GM23338 (cell line): ENCODE results near the gene KRT33B. TPM values are rescaled to one million over a fixed set of nuclear protein-coding genes. Genes with fewer than 3 reads are reported as not detected.

Source experiments
- ATAC-seq: fragments of 200-7000 bp; cut with Tn5 transposase; 3 replicates; pipeline ENCODE4 v1.9.1; 2020
- DNase-seq: peaks from one replicate; pipeline ENCODE4 v3.0.0-alpha.2; 2015; ENCODE audit warnings: low spot score
- H2AFZ ChIP-seq: fragments of 200-600 bp; sonication (generic); 2 replicates; pipeline ENCODE4 v1.8.0; 2016; ENCODE audit warnings: antibody characterized with exemption, mild to moderate bottlenecking, moderate library complexity
- H3F3A ChIP-seq: fragments of 200-600 bp; sonication (generic); replicated peaks from 2 replicates; pipeline ENCODE4 v1.8.0; 2017; ENCODE audit warnings: antibody characterized with exemption, mixed run types, low read depth
- H3K27ac ChIP-seq: fragments of 200-600 bp; sonication (generic); 2 replicates; pipeline ENCODE4 v1.6.1; 2016; ENCODE audit warnings: low read depth
- H3K27me3 ChIP-seq: fragments of 200-600 bp; sonication (generic); 2 replicates; pipeline ENCODE4 v1.8.0; 2016; ENCODE audit warnings: mild to moderate bottlenecking, mixed run types, moderate library complexity; ENCODE audit not compliant: insufficient read depth
- H3K36me3 ChIP-seq: fragments of 200-600 bp; sonication (generic); 2 replicates; pipeline ENCODE4 v1.8.0; 2016; ENCODE audit warnings: mild to moderate bottlenecking; ENCODE audit not compliant: insufficient read depth
- H3K4me1 ChIP-seq: fragments of 200-600 bp; sonication (generic); 2 replicates; pipeline ENCODE4 v1.8.0; 2016; ENCODE audit warnings: mild to moderate bottlenecking, moderate library complexity; ENCODE audit not compliant: insufficient read depth
- H3K4me2 ChIP-seq: fragments of 200-600 bp; sonication (generic); 2 replicates; pipeline ENCODE4 v1.7.1; 2017; ENCODE audit warnings: mixed run types
- H3K4me3 ChIP-seq: fragments of 200-600 bp; sonication (generic); 2 replicates; pipeline ENCODE4 v1.6.1; 2016; ENCODE audit warnings: mixed run types
- H3K79me2 ChIP-seq: fragments of 200-600 bp; sonication (generic); replicated peaks from 2 replicates; pipeline ENCODE4 v1.8.0; 2017; ENCODE audit warnings: mild to moderate bottlenecking; ENCODE audit not compliant: insufficient read depth
- H3K9me2 ChIP-seq: fragments of 200-600 bp; sonication (generic); 2 replicates; pipeline ENCODE4 v1.8.0; 2017; ENCODE audit not compliant: insufficient read depth
- H4K20me1 ChIP-seq: fragments of 200-600 bp; sonication (generic); replicated peaks from 2 replicates; pipeline ENCODE4 v1.8.0; 2017; ENCODE audit warnings: mild to moderate bottlenecking; ENCODE audit not compliant: insufficient read depth
- H3K27ac Mint-ChIP-seq: 2 replicates; pipeline ENCODE4 v1.8.0; 2020; ENCODE audit warnings: inconsistent platforms, mild to moderate bottlenecking, moderate library complexity, mixed read lengths
- H3K27me3 Mint-ChIP-seq: 3 replicates; pipeline ENCODE4 v1.8.0; 2022; ENCODE audit warnings: low read depth, mild to moderate bottlenecking, moderate library complexity, mixed read lengths, inconsistent platforms; ENCODE audit not compliant: insufficient read depth, poor library complexity
- H3K36me3 Mint-ChIP-seq: 3 replicates; pipeline ENCODE4 v1.8.0; 2021; ENCODE audit warnings: low read depth, mild to moderate bottlenecking, inconsistent platforms, moderate library complexity, mixed read lengths
- H3K4me1 Mint-ChIP-seq: 3 replicates; pipeline ENCODE4 v1.8.0; 2020; ENCODE audit warnings: mild to moderate bottlenecking, inconsistent platforms, mixed read lengths
- H3K4me3 Mint-ChIP-seq: 3 replicates; pipeline ENCODE4 v1.8.0; 2021; ENCODE audit warnings: moderate library complexity, mild to moderate bottlenecking, inconsistent platforms, mixed read lengths
- H3K9me3 Mint-ChIP-seq: 3 replicates; pipeline ENCODE4 v1.8.0; 2020; ENCODE audit warnings: moderate library complexity, mild to moderate bottlenecking, inconsistent platforms, mixed read lengths
- CREB1 ChIP-seq: fragments of 250-450 bp; sonication (Bioruptor Pico); IDR thresholded peaks from 2 replicates; pipeline ENCODE4 v1.5.0; 2020; ENCODE audit warnings: low read depth, mild to moderate bottlenecking, moderate library complexity
- EZH2 ChIP-seq: fragments of 200-600 bp; sonication (generic); IDR thresholded peaks from one replicate; pipeline ENCODE4 v1.8.0; 2017; ENCODE audit warnings: antibody characterized with exemption, mild to moderate bottlenecking, low read depth; ENCODE audit not compliant: unreplicated experiment
- EZH2phosphoT487 ChIP-seq: fragments of 200-600 bp; sonication (generic); IDR thresholded peaks from one replicate; pipeline ENCODE4 v1.8.1; 2018; ENCODE audit warnings: antibody characterized with exemption; ENCODE audit not compliant: unreplicated experiment
- JUNB ChIP-seq: IDR thresholded peaks from one replicate; pipeline ENCODE4 v1.6.1; 2016; ENCODE audit warnings: antibody characterized with exemption; ENCODE audit not compliant: unreplicated experiment
- NANOG ChIP-seq: IDR thresholded peaks from 2 replicates; pipeline ENCODE4 v1.6.1; 2016; ENCODE audit warnings: antibody characterized with exemption, borderline replicate concordance
- POLR2AphosphoS5 ChIP-seq: IDR thresholded peaks from 2 replicates; pipeline ENCODE4 v1.6.1; 2016; ENCODE audit warnings: antibody characterized with exemption, low read depth
- STAT1 ChIP-seq: IDR thresholded peaks from one replicate; pipeline ENCODE4 v1.6.1; 2016; ENCODE audit warnings: antibody characterized with exemption; ENCODE audit not compliant: unreplicated experiment
- ZNF114 ChIP-seq: fragments of 250-450 bp; sonication (Bioruptor Pico); IDR thresholded peaks from 2 replicates; pipeline ENCODE4 v1.5.0; 2020; ENCODE audit warnings: mild to moderate bottlenecking, moderate library complexity
- ZNF331 ChIP-seq: fragments of 250-450 bp; sonication (Bioruptor Pico); IDR thresholded peaks from 2 replicates; pipeline ENCODE4 v1.5.0; 2020; ENCODE audit warnings: low read depth, mild to moderate bottlenecking, moderate library complexity
- polyA plus RNA-seq: library from polyadenylated mRNA; unstranded; fragments of >200 nt; fragmentation: Nextera tagmentation; extraction: Ambion mirVana; gene quantifications from 2 replicates; pipeline ENCODE4 v1.2.1, GENCODE V29; 2016
- total RNA-seq: library from RNA; depleted of rRNA; stranded (reverse); fragments of >200 nt; shearing (Covaris generic); gene quantifications from 2 replicates; pipeline ENCODE4 v1.2.3, GENCODE V29; 2014
- TF ChIP-seq, protein P1 (sequence below): fragments of 250-450 bp; sonication (Bioruptor Pico); IDR thresholded peaks from 2 replicates; pipeline ENCODE4 v1.5.0; 2020; ENCODE audit warnings: mild to moderate bottlenecking, moderate library complexity
- TF ChIP-seq, protein P2 (sequence below): IDR thresholded peaks from 2 replicates; pipeline ENCODE4 v1.6.1; 2016; ENCODE audit warnings: antibody characterized with exemption
- TF ChIP-seq, protein P3 (sequence below), 2 experiments: fragments of 200-600 bp in 1 of 2; sonication (generic) in 1 of 2; conservative IDR thresholded peaks; 2 replicates each; pipeline versions ENCODE4 v1.5.1 to v1.6.1; 2016 to 2017; ENCODE audit warnings: antibody characterized with exemption in 2 of 2, low read depth in 2 of 2, mild to moderate bottlenecking in 2 of 2, moderate library complexity in 1 of 2
- TF ChIP-seq, protein P4 (sequence below): IDR thresholded peaks from one replicate; pipeline ENCODE4 v1.6.1; 2018; ENCODE audit warnings: antibody characterized with exemption; ENCODE audit not compliant: unreplicated experiment

The KRT33B gene
- total and polyA plus RNA-seq, 2 experiments from 2014 or later = not detected

DNA sequence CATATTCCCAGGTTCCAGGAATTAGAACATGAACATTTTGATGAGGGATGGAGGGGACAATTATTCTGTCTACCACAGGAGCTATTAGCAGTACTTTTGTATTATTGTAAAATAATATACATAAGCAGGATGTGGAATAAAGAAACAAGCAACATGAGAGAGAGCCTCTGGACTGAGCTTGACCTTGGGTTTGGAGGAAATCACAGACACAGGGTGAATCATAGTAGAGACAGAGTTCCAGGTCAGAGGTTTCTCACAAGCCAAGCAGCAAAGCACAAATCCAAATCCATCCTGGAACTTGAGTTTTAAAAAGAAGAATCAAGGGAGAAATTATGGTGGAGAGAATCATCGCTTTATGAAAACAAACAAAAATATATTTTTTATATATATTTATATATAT is 22.7 kb upstream of the KRT33B start:
- Histone ChIP-seq H4K20me1 (no peaks in the 10 kb centered on the region), H3K27me3 (no peaks in the 10 kb centered on the region), H3K9me2 (peaks cover 9% of the 10 kb centered on the region), H3K4me3 (no peak overlapping the region), H3K27ac (no peak overlapping the region), H3F3A (no peaks in the 10 kb centered on the region), H3K4me2 (no peak overlapping the region), H3K36me3 (no peaks in the 10 kb centered on the region), H3K4me1 (no peaks in the 10 kb centered on the region), H3K79me2 (no peaks in the 10 kb centered on the region), H2AFZ (no peak overlapping the region)
- ATAC-seq = no peak
- no peak overlapping the region for H3K27ac Mint-ChIP-seq
- peaks cover 2% of the 10 kb centered on the region; the same call in 1 of the 3 replicates for H3K9me3 Mint-ChIP-seq
- no peaks in the 10 kb centered on the region for H3K36me3 Mint-ChIP-seq
- H3K4me1 Mint-ChIP-seq = no peaks in the 10 kb centered on the region
- no peak overlapping the region for H3K4me3 Mint-ChIP-seq
- TF ChIP-seq POLR2AphosphoS5 (no peak), ZNF114 (CRISPR knock-in tag) (no peak), ZNF331 (no peak), EZH2phosphoT487 (no peak), STAT1 (no peak), JUNB (no peak), EZH2 (no peak), CREB1 (no peak), NANOG (no peak)
- TF ChIP-seq, protein P1, sequence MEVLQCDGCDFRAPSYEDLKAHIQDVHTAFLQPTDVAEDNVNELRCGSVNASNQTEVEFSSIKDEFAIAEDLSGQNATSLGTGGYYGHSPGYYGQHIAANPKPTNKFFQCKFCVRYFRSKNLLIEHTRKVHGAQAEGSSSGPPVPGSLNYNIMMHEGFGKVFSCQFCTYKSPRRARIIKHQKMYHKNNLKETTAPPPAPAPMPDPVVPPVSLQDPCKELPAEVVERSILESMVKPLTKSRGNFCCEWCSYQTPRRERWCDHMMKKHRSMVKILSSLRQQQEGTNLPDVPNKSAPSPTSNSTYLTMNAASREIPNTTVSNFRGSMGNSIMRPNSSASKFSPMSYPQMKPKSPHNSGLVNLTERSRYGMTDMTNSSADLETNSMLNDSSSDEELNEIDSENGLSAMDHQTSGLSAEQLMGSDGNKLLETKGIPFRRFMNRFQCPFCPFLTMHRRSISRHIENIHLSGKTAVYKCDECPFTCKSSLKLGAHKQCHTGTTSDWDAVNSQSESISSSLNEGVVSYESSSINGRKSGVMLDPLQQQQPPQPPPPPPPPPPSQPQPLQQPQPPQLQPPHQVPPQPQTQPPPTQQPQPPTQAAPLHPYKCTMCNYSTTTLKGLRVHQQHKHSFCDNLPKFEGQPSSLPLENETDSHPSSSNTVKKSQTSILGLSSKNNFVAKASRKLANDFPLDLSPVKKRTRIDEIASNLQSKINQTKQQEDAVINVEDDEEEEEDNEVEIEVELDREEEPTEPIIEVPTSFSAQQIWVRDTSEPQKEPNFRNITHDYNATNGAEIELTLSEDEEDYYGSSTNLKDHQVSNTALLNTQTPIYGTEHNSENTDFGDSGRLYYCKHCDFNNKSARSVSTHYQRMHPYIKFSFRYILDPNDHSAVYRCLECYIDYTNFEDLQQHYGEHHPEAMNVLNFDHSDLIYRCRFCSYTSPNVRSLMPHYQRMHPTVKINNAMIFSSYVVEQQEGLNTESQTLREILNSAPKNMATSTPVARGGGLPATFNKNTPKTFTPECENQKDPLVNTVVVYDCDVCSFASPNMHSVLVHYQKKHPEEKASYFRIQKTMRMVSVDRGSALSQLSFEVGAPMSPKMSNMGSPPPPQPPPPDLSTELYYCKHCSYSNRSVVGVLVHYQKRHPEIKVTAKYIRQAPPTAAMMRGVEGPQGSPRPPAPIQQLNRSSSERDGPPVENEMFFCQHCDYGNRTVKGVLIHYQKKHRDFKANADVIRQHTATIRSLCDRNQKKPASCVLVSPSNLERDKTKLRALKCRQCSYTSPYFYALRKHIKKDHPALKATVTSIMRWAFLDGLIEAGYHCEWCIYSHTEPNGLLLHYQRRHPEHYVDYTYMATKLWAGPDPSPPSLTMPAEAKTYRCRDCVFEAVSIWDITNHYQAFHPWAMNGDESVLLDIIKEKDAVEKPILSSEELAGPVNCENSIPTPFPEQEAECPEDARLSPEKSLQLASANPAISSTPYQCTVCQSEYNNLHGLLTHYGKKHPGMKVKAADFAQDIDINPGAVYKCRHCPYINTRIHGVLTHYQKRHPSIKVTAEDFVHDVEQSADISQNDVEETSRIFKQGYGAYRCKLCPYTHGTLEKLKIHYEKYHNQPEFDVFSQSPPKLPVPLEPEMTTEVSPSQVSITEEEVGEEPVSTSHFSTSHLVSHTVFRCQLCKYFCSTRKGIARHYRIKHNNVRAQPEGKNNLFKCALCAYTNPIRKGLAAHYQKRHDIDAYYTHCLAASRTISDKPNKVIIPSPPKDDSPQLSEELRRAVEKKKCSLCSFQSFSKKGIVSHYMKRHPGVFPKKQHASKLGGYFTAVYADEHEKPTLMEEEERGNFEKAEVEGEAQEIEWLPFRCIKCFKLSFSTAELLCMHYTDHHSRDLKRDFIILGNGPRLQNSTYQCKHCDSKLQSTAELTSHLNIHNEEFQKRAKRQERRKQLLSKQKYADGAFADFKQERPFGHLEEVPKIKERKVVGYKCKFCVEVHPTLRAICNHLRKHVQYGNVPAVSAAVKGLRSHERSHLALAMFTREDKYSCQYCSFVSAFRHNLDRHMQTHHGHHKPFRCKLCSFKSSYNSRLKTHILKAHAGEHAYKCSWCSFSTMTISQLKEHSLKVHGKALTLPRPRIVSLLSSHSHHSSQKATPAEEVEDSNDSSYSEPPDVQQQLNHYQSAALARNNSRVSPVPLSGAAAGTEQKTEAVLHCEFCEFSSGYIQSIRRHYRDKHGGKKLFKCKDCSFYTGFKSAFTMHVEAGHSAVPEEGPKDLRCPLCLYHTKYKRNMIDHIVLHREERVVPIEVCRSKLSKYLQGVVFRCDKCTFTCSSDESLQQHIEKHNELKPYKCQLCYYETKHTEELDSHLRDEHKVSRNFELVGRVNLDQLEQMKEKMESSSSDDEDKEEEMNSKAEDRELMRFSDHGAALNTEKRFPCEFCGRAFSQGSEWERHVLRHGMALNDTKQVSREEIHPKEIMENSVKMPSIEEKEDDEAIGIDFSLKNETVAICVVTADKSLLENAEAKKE (CRISPR knock-in tag) = no peak
- TF ChIP-seq, protein P2, sequence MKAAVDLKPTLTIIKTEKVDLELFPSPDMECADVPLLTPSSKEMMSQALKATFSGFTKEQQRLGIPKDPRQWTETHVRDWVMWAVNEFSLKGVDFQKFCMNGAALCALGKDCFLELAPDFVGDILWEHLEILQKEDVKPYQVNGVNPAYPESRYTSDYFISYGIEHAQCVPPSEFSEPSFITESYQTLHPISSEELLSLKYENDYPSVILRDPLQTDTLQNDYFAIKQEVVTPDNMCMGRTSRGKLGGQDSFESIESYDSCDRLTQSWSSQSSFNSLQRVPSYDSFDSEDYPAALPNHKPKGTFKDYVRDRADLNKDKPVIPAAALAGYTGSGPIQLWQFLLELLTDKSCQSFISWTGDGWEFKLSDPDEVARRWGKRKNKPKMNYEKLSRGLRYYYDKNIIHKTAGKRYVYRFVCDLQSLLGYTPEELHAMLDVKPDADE = no peak
- TF ChIP-seq, protein P3, sequence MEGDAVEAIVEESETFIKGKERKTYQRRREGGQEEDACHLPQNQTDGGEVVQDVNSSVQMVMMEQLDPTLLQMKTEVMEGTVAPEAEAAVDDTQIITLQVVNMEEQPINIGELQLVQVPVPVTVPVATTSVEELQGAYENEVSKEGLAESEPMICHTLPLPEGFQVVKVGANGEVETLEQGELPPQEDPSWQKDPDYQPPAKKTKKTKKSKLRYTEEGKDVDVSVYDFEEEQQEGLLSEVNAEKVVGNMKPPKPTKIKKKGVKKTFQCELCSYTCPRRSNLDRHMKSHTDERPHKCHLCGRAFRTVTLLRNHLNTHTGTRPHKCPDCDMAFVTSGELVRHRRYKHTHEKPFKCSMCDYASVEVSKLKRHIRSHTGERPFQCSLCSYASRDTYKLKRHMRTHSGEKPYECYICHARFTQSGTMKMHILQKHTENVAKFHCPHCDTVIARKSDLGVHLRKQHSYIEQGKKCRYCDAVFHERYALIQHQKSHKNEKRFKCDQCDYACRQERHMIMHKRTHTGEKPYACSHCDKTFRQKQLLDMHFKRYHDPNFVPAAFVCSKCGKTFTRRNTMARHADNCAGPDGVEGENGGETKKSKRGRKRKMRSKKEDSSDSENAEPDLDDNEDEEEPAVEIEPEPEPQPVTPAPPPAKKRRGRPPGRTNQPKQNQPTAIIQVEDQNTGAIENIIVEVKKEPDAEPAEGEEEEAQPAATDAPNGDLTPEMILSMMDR (conservative IDR thresholded peaks at IDR 0.05; ENCODE audit: low read depth in 2 of 2) = no peak
- TF ChIP-seq, protein P4, sequence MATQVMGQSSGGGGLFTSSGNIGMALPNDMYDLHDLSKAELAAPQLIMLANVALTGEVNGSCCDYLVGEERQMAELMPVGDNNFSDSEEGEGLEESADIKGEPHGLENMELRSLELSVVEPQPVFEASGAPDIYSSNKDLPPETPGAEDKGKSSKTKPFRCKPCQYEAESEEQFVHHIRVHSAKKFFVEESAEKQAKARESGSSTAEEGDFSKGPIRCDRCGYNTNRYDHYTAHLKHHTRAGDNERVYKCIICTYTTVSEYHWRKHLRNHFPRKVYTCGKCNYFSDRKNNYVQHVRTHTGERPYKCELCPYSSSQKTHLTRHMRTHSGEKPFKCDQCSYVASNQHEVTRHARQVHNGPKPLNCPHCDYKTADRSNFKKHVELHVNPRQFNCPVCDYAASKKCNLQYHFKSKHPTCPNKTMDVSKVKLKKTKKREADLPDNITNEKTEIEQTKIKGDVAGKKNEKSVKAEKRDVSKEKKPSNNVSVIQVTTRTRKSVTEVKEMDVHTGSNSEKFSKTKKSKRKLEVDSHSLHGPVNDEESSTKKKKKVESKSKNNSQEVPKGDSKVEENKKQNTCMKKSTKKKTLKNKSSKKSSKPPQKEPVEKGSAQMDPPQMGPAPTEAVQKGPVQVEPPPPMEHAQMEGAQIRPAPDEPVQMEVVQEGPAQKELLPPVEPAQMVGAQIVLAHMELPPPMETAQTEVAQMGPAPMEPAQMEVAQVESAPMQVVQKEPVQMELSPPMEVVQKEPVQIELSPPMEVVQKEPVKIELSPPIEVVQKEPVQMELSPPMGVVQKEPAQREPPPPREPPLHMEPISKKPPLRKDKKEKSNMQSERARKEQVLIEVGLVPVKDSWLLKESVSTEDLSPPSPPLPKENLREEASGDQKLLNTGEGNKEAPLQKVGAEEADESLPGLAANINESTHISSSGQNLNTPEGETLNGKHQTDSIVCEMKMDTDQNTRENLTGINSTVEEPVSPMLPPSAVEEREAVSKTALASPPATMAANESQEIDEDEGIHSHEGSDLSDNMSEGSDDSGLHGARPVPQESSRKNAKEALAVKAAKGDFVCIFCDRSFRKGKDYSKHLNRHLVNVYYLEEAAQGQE = no peak
- no peak for DNase-seq
- H3K27me3 Mint-ChIP-seq = no peaks in the 10 kb centered on the region
